Ascending aorta (tissue), 2 donors: Measurements from ENCODE around the gene RTEL1. TPM values are rescaled to one million over a fixed set of nuclear protein-coding genes. Genes with fewer than 3 reads are reported as not detected.

Experiments used
- DNase-seq, 2 donors: peaks; one replicate each; pipeline ENCODE4 v3.0.0-alpha.2; 2019; ENCODE audit warnings: low spot score in 2 of 2
- H3K27ac ChIP-seq, 2 donors: fragments of 200-600 bp; sonication (generic); one replicate each; pipeline ENCODE4 v1.5.1; 2016 to 2017; ENCODE audit warnings: mild to moderate bottlenecking in 1 of 2
- H3K27me3 ChIP-seq: fragments of 200-600 bp; sonication (generic); one replicate; pipeline ENCODE4 v1.5.1; 2017
- H3K36me3 ChIP-seq, 2 donors: fragments of 200-600 bp; sonication (generic); one replicate each; pipeline ENCODE4 v1.5.1; 2016
- H3K4me1 ChIP-seq, 2 donors: fragments of 200-600 bp; sonication (generic); one replicate each; pipeline ENCODE4 v1.5.1; 2016 to 2017; ENCODE audit warnings: mild to moderate bottlenecking in 1 of 2
- H3K4me3 ChIP-seq, 2 donors: fragments of 200-600 bp; sonication (generic); one replicate each; pipeline ENCODE4 v1.5.1; 2016 to 2017; ENCODE audit warnings: mild to moderate bottlenecking in 1 of 2
- H3K9me3 ChIP-seq, 2 donors: fragments of 200-600 bp; sonication (generic); one replicate each; pipeline ENCODE4 v1.5.1; 2016
- intact Hi-C: fragments of 100-400 bp; cut with DNase I; formaldehyde crosslinking; loops from one replicate; pipeline ENCODE4 v1.15.1; 2023
- total RNA-seq: library from RNA; depleted of rRNA; stranded (reverse); fragments of >200 nt; gene quantifications from one replicate; pipeline ENCODE4 v1.1.0, GENCODE V29; 2016
- TF ChIP-seq, protein P1 (sequence below), 3 experiments: fragments of 200-600 bp in 2 of 3; fragments of 450-650 bp in 1 of 3; sonication (generic) in 2 of 3; IDR thresholded peaks; one replicate each; pipeline ENCODE4 v1.5.1; 2016 to 2019; ENCODE audit warnings: antibody characterized with exemption in 3 of 3, mild to moderate bottlenecking in 1 of 3, moderate library complexity in 1 of 3

Gene RTEL1
- total RNA-seq, 1 donor from 2014 or later: 80.6 TPM

DNA sequence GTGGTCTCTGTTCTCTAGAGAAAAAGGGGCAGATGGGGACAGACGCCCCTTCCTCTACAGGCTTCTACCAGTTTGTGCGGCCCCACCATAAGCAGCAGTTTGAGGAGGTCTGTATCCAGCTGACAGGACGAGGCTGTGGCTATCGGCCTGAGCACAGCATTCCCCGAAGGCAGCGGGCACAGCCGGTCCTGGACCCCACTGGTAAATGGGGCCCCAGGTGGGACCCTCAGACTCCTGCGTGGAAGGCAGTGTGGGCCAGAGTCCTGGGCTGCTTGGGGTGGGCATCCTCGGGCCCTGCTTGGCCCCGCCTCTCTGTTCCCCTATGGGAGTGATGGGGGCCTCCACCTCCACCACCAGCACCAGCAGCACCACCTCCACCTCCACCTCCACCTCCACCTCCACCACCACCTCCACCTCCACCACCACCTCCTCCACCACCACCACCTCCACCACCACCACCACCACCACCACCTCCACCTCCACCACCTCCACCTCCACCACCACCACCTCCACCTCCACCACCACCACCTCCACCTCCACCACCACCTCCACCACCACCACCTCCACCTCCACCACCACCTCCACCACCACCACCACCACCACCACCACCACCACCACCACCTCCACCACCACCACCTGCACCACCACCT lies 35.1 kb downstream of the RTEL1 start:
- Histone ChIP-seq H3K27me3 (no peaks in the 10 kb centered on the region), H3K9me3 (no peaks in the 10 kb centered on the region), H3K36me3 (peaks cover 9 to 29% of the 10 kb centered on the region in 2 donors), H3K4me3 (no peak overlapping the region), H3K27ac (no peak overlapping the region), H3K4me1 (peaks cover 0 to 8% of the 10 kb centered on the region in 2 donors)
- DNase-seq: no peak
- intact Hi-C loops: no loop called here
- TF ChIP-seq, protein P1, sequence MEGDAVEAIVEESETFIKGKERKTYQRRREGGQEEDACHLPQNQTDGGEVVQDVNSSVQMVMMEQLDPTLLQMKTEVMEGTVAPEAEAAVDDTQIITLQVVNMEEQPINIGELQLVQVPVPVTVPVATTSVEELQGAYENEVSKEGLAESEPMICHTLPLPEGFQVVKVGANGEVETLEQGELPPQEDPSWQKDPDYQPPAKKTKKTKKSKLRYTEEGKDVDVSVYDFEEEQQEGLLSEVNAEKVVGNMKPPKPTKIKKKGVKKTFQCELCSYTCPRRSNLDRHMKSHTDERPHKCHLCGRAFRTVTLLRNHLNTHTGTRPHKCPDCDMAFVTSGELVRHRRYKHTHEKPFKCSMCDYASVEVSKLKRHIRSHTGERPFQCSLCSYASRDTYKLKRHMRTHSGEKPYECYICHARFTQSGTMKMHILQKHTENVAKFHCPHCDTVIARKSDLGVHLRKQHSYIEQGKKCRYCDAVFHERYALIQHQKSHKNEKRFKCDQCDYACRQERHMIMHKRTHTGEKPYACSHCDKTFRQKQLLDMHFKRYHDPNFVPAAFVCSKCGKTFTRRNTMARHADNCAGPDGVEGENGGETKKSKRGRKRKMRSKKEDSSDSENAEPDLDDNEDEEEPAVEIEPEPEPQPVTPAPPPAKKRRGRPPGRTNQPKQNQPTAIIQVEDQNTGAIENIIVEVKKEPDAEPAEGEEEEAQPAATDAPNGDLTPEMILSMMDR (IDR thresholded peaks at IDR 0.05): no peak

DNA sequence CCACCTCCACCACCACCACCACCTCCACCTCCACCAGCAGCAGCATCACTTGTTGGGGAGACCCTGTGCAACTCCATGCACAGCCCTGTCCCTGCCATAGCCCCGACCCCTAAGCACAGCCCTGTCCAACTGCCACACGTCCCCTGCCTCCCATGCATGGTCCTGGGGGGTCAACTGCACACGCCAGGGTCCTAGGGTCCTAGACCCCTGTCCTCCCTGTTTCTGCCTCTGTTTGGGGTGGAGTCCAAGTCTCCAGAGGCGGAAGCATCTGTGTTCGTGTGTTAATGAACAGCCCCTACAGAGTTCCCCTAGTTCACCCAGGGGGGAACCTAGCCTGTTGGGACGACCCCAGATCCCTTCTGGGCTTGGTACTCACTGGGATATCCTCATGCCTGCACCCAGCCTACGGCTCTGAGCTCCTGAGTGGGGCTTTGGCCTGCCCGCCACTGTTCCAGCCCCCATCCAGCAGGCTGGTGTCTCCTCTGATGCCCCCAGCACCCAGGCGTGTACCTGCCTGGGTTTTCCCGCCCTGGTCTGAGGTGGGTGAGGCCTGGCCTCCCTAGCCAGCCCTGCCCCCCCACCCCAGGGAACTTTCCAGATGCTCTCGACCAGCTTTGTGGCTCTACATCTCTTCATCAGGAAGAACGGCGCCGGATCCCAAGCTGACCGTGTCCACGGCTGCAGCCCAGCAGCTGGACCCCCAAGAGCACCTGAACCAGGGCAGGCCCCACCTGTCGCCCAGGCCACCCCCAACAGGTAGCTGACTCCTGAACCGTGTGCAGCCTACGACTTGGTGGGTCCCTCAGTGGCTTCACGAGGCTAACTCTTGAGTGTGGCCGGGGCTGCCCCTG lies 35.8 kb downstream of the RTEL1 start:
- no peak overlapping the region for H3K4me3 ChIP-seq
- peaks cover 7 to 15% of the 10 kb centered on the region in 2 donors for H3K4me1 ChIP-seq
- TF ChIP-seq, protein P1 (IDR thresholded peaks at IDR 0.05): no peak
- intact Hi-C loops: no loop called here
- no peak overlapping the region for H3K27ac ChIP-seq
- H3K27me3 ChIP-seq: no peaks in the 10 kb centered on the region
- DNase-seq: no peak
- no peaks in the 10 kb centered on the region for H3K9me3 ChIP-seq
- peaks cover 9 to 29% of the 10 kb centered on the region in 2 donors for H3K36me3 ChIP-seq

DNA sequence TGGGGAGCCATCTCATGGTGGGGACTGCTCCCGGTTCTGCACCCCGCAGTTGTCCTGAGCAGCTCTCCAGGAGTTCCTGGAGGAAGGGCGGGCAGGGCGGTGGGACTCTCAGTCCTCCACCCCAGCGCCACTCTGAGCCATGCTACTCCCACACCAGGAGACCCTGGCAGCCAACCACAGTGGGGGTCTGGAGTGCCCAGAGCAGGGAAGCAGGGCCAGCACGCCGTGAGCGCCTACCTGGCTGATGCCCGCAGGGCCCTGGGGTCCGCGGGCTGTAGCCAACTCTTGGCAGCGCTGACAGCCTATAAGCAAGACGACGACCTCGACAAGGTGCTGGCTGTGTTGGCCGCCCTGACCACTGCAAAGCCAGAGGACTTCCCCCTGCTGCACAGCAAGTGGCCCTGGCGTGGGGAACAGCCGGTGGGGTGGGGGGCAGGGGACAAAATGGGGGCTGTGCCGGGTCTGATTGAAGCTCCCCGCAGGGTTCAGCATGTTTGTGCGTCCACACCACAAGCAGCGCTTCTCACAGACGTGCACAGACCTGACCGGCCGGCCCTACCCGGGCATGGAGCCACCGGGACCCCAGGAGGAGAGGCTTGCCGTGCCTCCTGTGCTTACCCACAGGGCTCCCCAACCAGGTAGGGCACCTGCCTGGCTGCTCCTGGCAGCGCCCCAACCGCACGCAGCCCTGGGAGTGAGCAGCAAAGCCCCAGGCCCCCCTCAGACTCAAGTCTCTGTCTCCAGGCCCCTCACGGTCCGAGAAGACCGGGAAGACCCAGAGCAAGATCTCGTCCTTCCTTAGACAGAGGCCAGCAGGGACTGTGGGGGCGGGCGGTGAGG lies 36.7 kb downstream of the RTEL1 start:
- H3K27ac ChIP-seq: no peak overlapping the region
- no peak for DNase-seq
- H3K27me3 ChIP-seq: no peaks in the 10 kb centered on the region
- no peaks in the 10 kb centered on the region for H3K9me3 ChIP-seq
- TF ChIP-seq, protein P1 (IDR thresholded peaks at IDR 0.05): no peak
- H3K4me1 ChIP-seq: peaks cover 16 to 18% of the 10 kb centered on the region in 2 donors
- peaks cover 9 to 31% of the 10 kb centered on the region in 2 donors for H3K36me3 ChIP-seq
- intact Hi-C loops: loop anchor here (5.0 kb wide), 1 partner anchor 33 kb away; no protein-coding TSS in a partner anchor
- no peak overlapping the region for H3K4me3 ChIP-seq

DNA sequence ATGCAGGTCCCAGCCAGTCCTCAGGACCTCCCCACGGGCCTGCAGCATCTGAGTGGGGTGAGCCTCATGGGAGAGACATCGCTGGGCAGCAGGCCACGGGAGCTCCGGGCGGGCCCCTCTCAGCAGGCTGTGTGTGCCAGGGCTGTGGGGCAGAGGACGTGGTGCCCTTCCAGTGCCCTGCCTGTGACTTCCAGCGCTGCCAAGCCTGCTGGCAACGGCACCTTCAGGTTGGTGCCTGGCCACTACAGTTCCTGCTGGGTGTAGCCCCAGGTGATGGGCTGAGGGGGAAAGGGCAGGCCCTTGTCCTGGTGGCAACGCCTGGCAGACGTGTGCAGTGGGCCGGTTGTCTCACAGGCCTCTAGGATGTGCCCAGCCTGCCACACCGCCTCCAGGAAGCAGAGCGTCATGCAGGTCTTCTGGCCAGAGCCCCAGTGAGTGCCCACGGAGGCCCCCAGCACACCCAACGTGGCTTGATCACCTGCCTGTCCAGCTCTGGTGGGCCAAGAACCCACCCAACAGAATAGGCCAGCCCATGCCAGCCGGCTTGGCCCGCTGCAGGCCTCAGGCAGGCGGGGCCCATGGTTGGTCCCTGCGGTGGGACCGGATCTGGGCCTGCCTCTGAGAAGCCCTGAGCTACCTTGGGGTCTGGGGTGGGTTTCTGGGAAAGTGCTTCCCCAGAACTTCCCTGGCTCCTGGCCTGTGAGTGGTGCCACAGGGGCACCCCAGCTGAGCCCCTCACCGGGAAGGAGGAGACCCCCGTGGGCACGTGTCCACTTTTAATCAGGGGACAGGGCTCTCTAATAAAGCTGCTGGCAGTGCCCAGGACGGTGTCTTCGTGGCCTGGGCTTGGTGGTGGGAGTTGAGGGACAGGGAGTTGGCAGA lies 37.6 kb downstream of the RTEL1 start:
- TF ChIP-seq, protein P1 (IDR thresholded peaks at IDR 0.05): no peak
- intact Hi-C loops: loop anchor here (5.0 kb wide), 1 partner anchor 33 kb away; no protein-coding TSS in a partner anchor
- peaks cover 9 to 32% of the 10 kb centered on the region in 2 donors for H3K36me3 ChIP-seq
- H3K27me3 ChIP-seq: no peaks in the 10 kb centered on the region
- H3K4me3 ChIP-seq: no peak overlapping the region
- no peaks in the 10 kb centered on the region for H3K9me3 ChIP-seq
- no peak for DNase-seq
- peaks cover 16 to 18% of the 10 kb centered on the region in 2 donors for H3K4me1 ChIP-seq
- peak overlapping the region in 1 of 2 donors; percentile 15 for H3K27ac ChIP-seq
